Uterus (tissue), 2 donors: ENCODE results near the gene TMEM235.

Experiments
- POLR2A ChIP-seq, 2 donors: fragments of 450-650 bp; IDR thresholded peaks; one replicate each; pipeline ENCODE4 v1.6.1; 2016; ENCODE audit warnings: antibody characterized with exemption in 2 of 2, mild to moderate bottlenecking in 1 of 2, moderate library complexity in 1 of 2
- TF ChIP-seq, protein P1 (sequence below), 4 experiments: fragments of 200-600 bp in 2 of 4; fragments of 450-650 bp in 2 of 4; sonication (generic) in 2 of 4; IDR thresholded peaks; one replicate each; pipeline ENCODE4 v1.5.1; 2016 to 2019; ENCODE audit warnings: antibody characterized with exemption in 4 of 4, mild to moderate bottlenecking in 2 of 4, moderate library complexity in 1 of 4

DNA sequence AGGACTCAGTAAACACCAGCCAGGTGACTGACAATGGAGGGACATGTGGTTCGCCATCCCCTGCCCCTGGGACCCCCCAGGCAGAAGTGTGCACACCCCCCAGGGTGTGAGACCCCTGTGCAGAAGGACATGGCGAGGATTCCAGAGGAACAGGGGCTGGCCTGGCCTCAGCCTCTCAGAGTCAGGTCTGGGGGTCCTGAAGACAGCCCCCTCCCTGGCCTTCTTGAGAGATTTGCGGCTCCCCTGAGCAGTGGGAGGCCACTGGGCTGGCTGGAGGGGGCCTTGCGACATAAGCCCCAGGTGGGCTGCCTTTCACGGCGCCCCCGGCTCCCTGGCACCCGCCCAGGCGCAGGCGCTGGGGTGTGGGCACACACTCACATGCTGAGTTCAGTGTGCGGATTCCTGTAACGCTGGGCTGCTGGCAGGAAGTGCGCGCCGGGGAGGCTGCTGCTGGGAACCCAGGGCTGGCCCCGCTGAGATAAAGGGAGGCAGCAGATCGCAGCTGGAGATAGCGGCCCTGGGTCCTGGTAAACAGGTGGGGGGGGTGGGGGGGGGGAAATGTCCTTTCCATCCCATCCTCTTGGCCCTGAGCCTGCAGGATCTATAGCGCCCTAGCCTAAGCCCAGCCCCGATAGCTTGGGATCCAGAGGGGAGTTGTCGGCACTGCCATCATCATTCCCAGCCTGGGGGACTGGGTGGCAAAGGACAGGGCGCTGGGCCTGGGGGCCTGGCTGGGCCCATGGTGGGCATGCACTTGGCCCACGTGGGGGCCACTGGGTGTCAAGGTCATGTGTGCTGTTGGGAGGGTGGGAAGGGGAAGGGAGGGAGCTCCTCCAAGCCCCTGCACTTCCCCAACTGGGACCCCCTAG lies 27.1 kb downstream of the TMEM235 start:
- TF ChIP-seq, protein P1, sequence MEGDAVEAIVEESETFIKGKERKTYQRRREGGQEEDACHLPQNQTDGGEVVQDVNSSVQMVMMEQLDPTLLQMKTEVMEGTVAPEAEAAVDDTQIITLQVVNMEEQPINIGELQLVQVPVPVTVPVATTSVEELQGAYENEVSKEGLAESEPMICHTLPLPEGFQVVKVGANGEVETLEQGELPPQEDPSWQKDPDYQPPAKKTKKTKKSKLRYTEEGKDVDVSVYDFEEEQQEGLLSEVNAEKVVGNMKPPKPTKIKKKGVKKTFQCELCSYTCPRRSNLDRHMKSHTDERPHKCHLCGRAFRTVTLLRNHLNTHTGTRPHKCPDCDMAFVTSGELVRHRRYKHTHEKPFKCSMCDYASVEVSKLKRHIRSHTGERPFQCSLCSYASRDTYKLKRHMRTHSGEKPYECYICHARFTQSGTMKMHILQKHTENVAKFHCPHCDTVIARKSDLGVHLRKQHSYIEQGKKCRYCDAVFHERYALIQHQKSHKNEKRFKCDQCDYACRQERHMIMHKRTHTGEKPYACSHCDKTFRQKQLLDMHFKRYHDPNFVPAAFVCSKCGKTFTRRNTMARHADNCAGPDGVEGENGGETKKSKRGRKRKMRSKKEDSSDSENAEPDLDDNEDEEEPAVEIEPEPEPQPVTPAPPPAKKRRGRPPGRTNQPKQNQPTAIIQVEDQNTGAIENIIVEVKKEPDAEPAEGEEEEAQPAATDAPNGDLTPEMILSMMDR (IDR thresholded peaks at IDR 0.05) = no peak
- no peak for TF ChIP-seq POLR2A (IDR thresholded peaks at IDR 0.05)
